Measurements from ENCODE around the gene PMIS2.
A peak's percentile ranks its signal among the peaks of the same experiment; 100 is the strongest.
"Not testable (repeated sequence)": the region's sequence is repeated elsewhere in the genome, so short reads cannot be mapped to it uniquely, and the experiment has no call there.

Gene PMIS2

GRCh38 chr19:35595026-35595425 is 9.1 kb downstream of the PMIS2 start:
- FAIRE-seq = not testable (repeated sequence)

GRCh38 chr19:35595928-35596327 is 10.0 kb downstream of the PMIS2 start:
- no peak for FAIRE-seq

- FAIRE-seq = no peak
Measured at GRCh38 chr19:35596366-35596999, 10.5 kb downstream of the PMIS2 start.

GRCh38 chr19:35601971-35602370 is 16.0 kb downstream of the PMIS2 start:
- FAIRE-seq = no peak

DNA sequence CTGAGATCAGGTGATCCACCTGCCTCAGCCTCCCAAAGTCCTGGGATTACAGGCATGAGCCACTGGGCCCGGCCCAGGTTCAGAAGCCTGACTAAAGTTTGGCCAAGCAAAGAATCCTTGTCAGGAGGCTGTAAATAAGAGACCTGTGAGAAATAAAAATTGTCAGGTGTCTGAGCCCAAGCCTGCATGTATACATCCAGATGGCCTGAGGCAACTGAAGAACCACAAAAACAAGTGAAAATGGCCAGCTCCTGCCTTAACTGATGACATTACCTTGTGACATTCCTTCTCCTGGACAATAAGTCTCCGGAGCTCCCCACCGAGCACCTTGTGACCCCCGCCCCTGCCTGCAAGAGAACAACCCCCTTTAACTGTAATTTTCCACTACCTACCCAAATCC is 18.5 kb downstream of the PMIS2 start:
- FAIRE-seq = not testable (repeated sequence)

- not testable (repeated sequence) for FAIRE-seq
Measured at GRCh38 chr19:35607170-35607569, 21.2 kb downstream of the PMIS2 start.

GRCh38 chr19:35607661-35608060 is 21.7 kb downstream of the PMIS2 start:
- no peak for FAIRE-seq

GRCh38 chr19:35608251-35608650 is 22.3 kb downstream of the PMIS2 start:
- FAIRE-seq = no peak

DNA sequence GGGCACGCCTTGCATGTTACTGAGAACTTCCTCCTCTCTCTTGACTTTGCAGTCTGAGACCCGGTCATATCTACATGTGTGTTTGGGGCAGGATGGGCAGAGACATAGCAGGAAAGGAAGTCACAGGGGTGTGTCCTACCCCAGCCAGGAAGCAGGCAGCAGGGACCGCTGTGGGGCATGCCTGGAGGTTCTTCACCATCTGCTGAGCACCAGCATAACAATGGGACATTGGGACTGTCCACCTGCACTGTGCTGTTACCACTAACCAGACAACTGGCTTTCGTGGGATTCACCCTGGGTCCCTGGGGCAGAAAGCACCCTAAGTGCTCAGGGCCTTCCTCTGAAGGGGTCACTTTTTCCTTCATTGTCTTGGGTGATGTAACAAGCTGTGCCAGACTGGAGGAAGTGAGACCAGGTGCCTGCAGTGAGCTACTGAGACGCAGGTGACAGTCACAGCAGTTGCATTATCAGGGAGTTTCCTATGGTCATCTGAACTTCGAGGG is 23.9 kb downstream of the PMIS2 start:
- FAIRE-seq = no peak

GRCh38 chr19:35612224-35612558 is 26.2 kb downstream of the PMIS2 start:
- FAIRE-seq = no peak

DNA sequence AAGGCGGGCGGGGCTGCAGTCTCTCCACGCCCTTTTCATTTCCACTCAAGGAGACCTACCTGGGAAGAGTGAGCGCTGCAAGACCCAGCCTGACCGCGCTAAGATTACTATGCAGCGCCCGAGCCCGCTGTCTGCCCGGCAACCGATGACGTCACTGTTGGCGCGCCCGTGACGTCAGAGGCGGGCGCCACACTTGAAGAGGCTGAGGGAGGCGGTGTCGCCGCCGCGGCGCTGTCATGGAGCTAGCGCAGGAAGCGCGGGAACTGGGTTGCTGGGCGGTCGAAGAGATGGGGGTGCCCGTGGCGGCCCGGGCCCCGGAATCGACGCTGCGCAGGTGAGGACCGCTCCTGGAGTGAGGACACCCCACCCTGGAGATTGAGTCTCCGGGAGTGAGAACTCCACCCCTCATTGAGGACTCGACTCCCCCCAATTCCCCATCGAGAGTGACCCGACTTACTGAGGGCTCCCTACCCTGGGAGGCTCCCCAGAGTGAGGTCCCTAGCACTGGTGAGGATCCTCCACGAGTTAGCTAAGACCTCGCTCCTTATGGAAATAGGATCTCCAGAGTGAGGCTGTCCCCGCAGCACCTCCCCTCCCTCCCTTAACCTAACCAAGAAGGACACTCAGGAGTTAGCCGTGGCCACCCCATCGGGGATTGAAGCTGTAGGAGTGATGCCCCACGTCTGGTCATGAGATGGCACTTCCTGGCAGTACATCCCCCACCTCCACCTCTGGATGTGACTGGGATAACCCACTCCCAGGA is 26.8 kb downstream of the PMIS2 start, which contains the start of gene HAUS5:
Gene HAUS5 (plus strand): TSS at position 177 of the 763 bp plus-strand sequence. CDS start 60 bp downstream, at position 237.
- FAIRE-seq = peak; percentile 95

- no peak for FAIRE-seq
Measured at GRCh38 chr19:35613574-35613973, 27.6 kb downstream of the PMIS2 start.

DNA sequence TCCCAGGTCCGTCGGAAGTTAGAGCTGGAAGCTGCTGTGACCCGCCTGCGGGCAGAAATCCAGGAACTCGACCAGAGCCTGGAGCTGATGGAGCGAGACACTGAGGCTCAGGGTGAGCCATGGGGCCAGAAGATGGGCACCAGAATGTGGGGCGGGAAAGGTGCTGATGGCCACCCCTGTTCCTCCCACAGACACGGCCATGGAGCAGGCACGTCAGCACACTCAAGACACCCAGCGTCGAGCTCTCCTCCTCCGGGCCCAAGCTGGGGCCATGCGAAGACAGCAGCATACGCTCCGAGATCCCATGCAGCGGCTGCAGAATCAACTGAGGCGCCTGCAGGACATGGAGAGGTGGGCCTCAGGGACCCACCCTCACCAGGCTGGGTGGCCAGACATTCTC is 29.1 kb downstream of the PMIS2 start:
- FAIRE-seq = no peak

GRCh38 chr19:35618857-35619256 is 32.9 kb downstream of the PMIS2 start:
- FAIRE-seq = no peak

DNA sequence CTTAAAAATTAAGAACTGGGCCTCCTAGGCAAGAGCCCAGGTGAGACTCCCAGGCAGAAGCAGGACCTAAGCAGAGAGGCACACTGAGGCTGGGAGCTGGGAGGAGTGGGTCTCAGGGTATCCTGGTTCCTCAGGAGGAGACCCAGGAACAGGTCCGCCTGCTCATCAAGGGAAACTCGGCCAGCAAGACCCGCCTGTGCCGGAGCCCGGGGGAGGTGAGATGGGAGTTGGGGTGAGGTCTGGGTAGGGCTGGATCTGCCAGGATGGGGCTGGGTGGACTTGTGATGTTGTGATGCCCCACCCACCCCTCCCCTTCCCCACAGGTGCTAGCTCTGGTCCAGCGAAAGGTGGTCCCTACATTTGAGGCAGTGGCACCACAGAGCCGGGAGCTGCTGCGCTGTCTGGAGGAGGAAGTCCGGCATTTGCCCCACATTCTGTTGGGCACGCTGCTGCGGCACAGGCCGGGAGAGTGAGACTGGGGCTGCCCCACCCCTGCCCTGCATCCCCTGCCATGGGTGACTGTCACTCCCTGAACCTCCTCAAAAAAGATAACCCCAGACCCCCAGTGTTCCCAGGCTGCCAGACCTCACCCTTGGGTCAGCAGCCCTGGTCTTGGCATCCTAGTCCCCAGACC is 33.4 kb downstream of the PMIS2 start:
- no peak for FAIRE-seq

DNA sequence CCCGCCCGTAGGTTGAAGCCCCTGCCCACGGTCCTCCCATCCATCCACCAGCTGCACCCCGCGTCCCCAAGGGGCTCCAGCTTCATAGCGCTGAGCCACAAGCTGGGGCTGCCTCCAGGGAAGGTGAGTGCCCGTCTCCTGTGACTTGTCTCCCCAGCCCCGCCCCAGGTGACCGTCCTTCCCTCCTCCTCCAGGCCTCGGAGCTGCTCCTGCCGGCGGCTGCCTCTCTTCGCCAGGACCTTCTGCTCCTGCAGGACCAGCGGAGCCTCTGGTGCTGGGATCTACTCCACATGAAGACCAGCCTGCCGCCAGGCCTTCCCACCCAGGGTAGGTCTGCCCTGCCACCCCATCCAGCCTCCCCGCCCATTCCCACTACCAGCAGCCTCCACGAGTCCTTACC is 34.0 kb downstream of the PMIS2 start:
- FAIRE-seq = no peak

DNA sequence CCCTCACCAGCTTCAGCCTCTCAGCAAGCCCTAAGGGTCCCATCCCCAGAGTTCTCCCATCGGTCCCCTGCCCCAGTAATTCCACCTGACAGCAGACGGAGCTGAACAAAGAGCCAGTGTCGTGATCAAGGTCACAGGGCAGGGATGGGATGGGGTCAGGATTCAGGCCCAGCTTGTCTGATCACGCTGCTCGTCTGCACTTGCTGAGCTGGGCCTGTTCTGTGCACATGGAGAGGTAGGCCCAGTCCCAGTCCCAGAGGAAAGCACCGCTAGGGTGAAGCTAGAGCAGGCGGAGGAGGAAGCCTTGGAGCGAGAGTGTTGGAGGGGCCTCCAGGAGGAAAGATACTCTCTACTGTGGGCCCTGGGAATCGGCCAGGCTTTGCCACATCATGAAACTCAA is 35.7 kb downstream of the PMIS2 start:
- FAIRE-seq = no peak

- no peak for FAIRE-seq
Measured at GRCh38 chr19:35622750-35623149, 36.8 kb downstream of the PMIS2 start.

GRCh38 chr19:35623327-35624010 is 37.5 kb downstream of the PMIS2 start:
- no peak for FAIRE-seq

- FAIRE-seq = no peak
Measured at GRCh38 chr19:35628264-35628564, 42.2 kb downstream of the PMIS2 start.

DNA sequence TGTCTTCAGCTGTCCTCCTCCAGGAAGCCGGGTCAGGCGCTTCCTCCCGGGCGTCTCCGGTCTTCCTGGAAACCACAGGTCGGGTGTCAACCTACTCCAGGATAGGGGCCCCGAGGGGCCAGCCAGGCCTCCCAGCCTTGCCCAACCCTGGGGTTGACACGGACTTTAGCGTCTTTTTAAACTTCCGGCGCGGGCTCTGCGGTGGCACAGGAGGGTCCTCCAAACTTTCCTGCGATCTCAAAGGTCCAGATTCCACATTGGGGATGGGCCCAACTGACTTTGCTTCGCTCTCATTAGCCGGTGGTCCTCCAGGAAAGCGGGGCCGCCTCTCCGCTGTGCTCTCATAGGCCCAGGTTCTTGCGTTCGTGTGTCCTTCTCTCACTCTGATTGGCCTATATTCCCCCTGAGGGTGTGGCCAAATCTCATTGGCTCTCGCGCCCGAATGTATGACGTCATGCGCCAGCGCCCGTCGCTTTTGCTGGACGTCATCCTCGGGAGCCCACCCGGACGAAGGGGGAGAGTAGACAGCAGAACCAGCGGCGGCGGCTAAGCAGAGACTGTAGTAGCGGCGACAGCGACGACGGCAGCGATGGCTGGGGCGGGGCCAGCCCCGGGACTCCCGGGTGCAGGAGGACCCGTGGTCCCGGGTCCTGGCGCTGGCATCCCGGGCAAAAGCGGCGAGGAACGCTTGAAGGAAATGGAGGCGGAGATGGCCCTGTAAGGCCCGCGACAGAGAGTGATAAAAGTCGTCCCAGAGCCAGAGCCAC is 42.8 kb downstream of the PMIS2 start, which contains the start of gene RBM42:
Gene RBM42 (plus strand): TSS at position 472 of the 767 bp plus-strand sequence. CDS start 118 bp downstream, at position 590.
- peak; percentile 99 for FAIRE-seq

DNA sequence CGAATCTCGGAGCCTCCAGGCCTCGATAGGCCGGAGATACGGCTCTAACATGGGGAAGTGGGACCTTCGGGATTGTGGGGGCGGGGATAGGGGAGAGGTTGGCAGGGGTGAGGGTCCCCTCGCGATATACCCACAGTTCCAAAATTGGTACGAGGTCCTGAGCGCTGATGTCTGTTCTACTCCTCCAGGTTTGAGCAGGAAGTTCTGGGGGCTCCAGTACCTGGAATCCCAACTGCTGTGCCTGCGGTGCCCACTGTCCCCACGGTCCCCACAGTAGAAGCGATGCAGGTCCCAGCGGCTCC is 43.3 kb downstream of the PMIS2 start:
- FAIRE-seq = no peak
